IMR-90 (cell line): ENCODE data around the gene ZNF836. TPM values are rescaled to one million over a fixed set of nuclear protein-coding genes. Genes with fewer than 3 reads are reported as not detected.

Experiments
- ATAC-seq: fragments of 200-7000 bp; cut with Tn5 transposase; 2 replicates; pipeline ENCODE4 v1.9.1; 2020; ENCODE audit warnings: low read depth, mild to moderate bottlenecking, moderate library complexity
- BruUV-seq: library from RNA; stranded (reverse); fragments of 400-500 nt; replicated peaks from 2 replicates; lab custom pipeline; 2021; lab: Mats Ljungman, UMichigan
- CTCF ChIA-PET: fragments of 300-600 bp; formaldehyde crosslinking; extraction: SDS; loops from one replicate; lab custom pipeline; 2021; ENCODE audit warnings: antibody characterized with exemption; lab: Yijun Ruan, JAX
- POLR2A ChIA-PET: fragments of 300-600 bp; sonication (Branson Sonifier 250); formaldehyde crosslinking; loops from one replicate; lab custom pipeline; 2022; ENCODE audit warnings: antibody characterized with exemption; ENCODE audit not compliant: unreplicated experiment; lab: Charles Lee
- DNase-seq: peaks from one replicate; pipeline ENCODE4 v3.0.0; 2013
- H2AFZ ChIP-seq: replicated peaks from 2 replicates; pipeline ENCODE3; 2013; ENCODE audit warnings: low read length, mild to moderate bottlenecking; ENCODE audit not compliant: poor library complexity
- H2AK5ac ChIP-seq: 2 replicates; pipeline ENCODE4 v1.6.1; 2013; ENCODE audit warnings: low read depth, low read length, inconsistent platforms
- H2AK9ac ChIP-seq: replicated peaks from 2 replicates; pipeline ENCODE3; 2013; ENCODE audit warnings: mild to moderate bottlenecking, low read depth, low read length, moderate library complexity; ENCODE audit not compliant: poor library complexity
- H2BK120ac ChIP-seq: 2 replicates; pipeline ENCODE4 v1.6.1; 2013; ENCODE audit warnings: low read depth, low read length, inconsistent platforms
- H2BK15ac ChIP-seq: 3 replicates; pipeline ENCODE4 v1.6.1; 2013; ENCODE audit warnings: low read depth, low read length, inconsistent platforms
- H2BK20ac ChIP-seq: 2 replicates; pipeline ENCODE4 v1.6.1; 2013; ENCODE audit warnings: low read depth, mild to moderate bottlenecking, inconsistent platforms, low read length, moderate library complexity
- H2BK5ac ChIP-seq: 2 replicates; pipeline ENCODE4 v1.6.1; 2013; ENCODE audit warnings: mild to moderate bottlenecking, low read depth, low read length, inconsistent platforms; ENCODE audit not compliant: poor library complexity, severe bottlenecking
- H3K14ac ChIP-seq: replicated peaks from 2 replicates; pipeline ENCODE4 v1.6.1; 2013; ENCODE audit warnings: low read depth, low read length, inconsistent platforms
- H3K18ac ChIP-seq: 2 replicates; pipeline ENCODE4 v1.6.1; 2013; ENCODE audit warnings: low read depth, low read length, control low read depth
- H3K23ac ChIP-seq: 2 replicates; pipeline ENCODE4 v1.6.1; 2013; ENCODE audit warnings: low read depth, low read length, inconsistent platforms
- H3K27ac ChIP-seq: 2 replicates; pipeline ENCODE4 v1.5.1; 2013; ENCODE audit warnings: mild to moderate bottlenecking, control low read depth, low read length; ENCODE audit not compliant: insufficient read depth
- H3K27me3 ChIP-seq: 2 replicates; pipeline ENCODE4 v1.6.1; 2013; ENCODE audit warnings: low read length; ENCODE audit not compliant: control insufficient read depth, insufficient read depth
- H3K36me3 ChIP-seq: 2 replicates; pipeline ENCODE4 v1.6.1; 2013; ENCODE audit warnings: low read length, mixed read lengths; ENCODE audit not compliant: control insufficient read depth, insufficient read depth
- H3K4ac ChIP-seq: 2 replicates; pipeline ENCODE4 v1.6.1; 2013; ENCODE audit warnings: low read depth, low read length, inconsistent platforms
- H3K4me1 ChIP-seq: 2 replicates; pipeline ENCODE4 v1.6.1; 2013; ENCODE audit warnings: low read length, mixed read lengths; ENCODE audit not compliant: control insufficient read depth, insufficient read depth
- H3K4me2 ChIP-seq: 2 replicates; pipeline ENCODE4 v1.6.1; 2013; ENCODE audit warnings: low read depth, mild to moderate bottlenecking, control low read depth, low read length, moderate library complexity
- H3K4me3 ChIP-seq: 2 replicates; pipeline ENCODE4 v1.5.1; 2013; ENCODE audit warnings: low read depth, mild to moderate bottlenecking, control low read depth, low read length, moderate library complexity; ENCODE audit not compliant: insufficient read depth
- H3K56ac ChIP-seq: 2 replicates; pipeline ENCODE4 v1.6.1; 2013; ENCODE audit warnings: low read length, inconsistent platforms; ENCODE audit not compliant: insufficient read depth; ENCODE audit errors: extremely low read depth
- H3K79me1 ChIP-seq, 2 experiments: 2 replicates each; pipeline ENCODE4 v1.6.1; 2013; ENCODE audit warnings: low read length in 2 of 2, inconsistent platforms in 1 of 2, low read depth in 1 of 2
- H3K9ac ChIP-seq: 2 replicates; pipeline ENCODE4 v1.6.1; 2013; ENCODE audit warnings: low read depth, low read length, control low read depth
- H3K9me1 ChIP-seq: 2 replicates; pipeline ENCODE4 v1.6.1; 2013; ENCODE audit warnings: low read length, inconsistent platforms; ENCODE audit not compliant: insufficient read depth
- H3K9me3 ChIP-seq: 2 replicates; pipeline ENCODE4 v1.6.1; 2013; ENCODE audit warnings: low read length; ENCODE audit not compliant: control insufficient read depth, insufficient read depth
- H4K20me1 ChIP-seq: 2 replicates; pipeline ENCODE4 v1.6.1; 2013; ENCODE audit warnings: low read length, inconsistent platforms; ENCODE audit not compliant: insufficient read depth
- H4K5ac ChIP-seq: 2 replicates; pipeline ENCODE4 v1.6.1; 2013; ENCODE audit warnings: mild to moderate bottlenecking, low read depth, low read length, control low read depth
- H4K8ac ChIP-seq, 2 experiments: 2 replicates each; pipeline ENCODE4 v1.6.1; 2013; ENCODE audit warnings: low read depth in 2 of 2, low read length in 2 of 2, control low read depth in 1 of 2, inconsistent platforms in 1 of 2
- H4K91ac ChIP-seq: 2 replicates; pipeline ENCODE4 v1.6.1; 2013; ENCODE audit warnings: low read depth, low read length, inconsistent platforms; ENCODE audit not compliant: insufficient read depth
- BHLHE40 ChIP-seq: fragments of 150-350 bp; IDR thresholded peaks from 2 replicates; pipeline ENCODE4 v1.6.1; 2016; ENCODE audit warnings: mild to moderate bottlenecking, low read depth, low read length
- CHD1 ChIP-seq: IDR thresholded peaks from 2 replicates; pipeline ENCODE4 v1.6.1; 2012; ENCODE audit warnings: low read depth, low read length, improper control_type of control experiment
- MXI1 ChIP-seq: IDR thresholded peaks from 2 replicates; pipeline ENCODE4 v1.6.1; 2012; ENCODE audit warnings: low read depth, mild to moderate bottlenecking, low read length, moderate library complexity, borderline replicate concordance
- NFE2L2 ChIP-seq: fragments of 150-350 bp; IDR thresholded peaks from 2 replicates; pipeline ENCODE4 v1.6.1; 2016; ENCODE audit warnings: low read depth, mild to moderate bottlenecking, low read length
- POLR2A ChIP-seq: IDR thresholded peaks from 2 replicates; pipeline ENCODE4 v1.6.1; 2012; ENCODE audit warnings: mild to moderate bottlenecking, low read depth, low read length
- RFX5 ChIP-seq: IDR thresholded peaks from 2 replicates; pipeline ENCODE4 v1.8.0; 2012; ENCODE audit warnings: low read depth, mild to moderate bottlenecking, low read length, moderate library complexity
- USF2 ChIP-seq: fragments of 150-350 bp; IDR thresholded peaks from 2 replicates; pipeline ENCODE4 v1.6.1; 2017; ENCODE audit warnings: mild to moderate bottlenecking, antibody characterized with exemption, low read length, low read depth
- WGBS, 2 experiments: methylation state at CpG; one replicate each; pipeline versions ENCODE4 v1.1.5 to v1.1.7; 2013; ENCODE audit warnings: missing lambda C conversion rate in 2 of 2; ENCODE audit not compliant: insufficient read length in 1 of 2; ENCODE audit errors: extremely low coverage in 2 of 2; 5-methylcytosine and 5-hydroxymethylcytosine counted together
- dilution Hi-C: fragments of 300-500 bp; cut with HindIII; formaldehyde crosslinking; loops from one replicate; pipeline ENCODE4 v1.14.3; 2018; ENCODE audit warnings: low sequenced_read_pairs; ENCODE audit not compliant: unreplicated experiment
- in situ Hi-C: fragments of 300-500 bp; cut with MboI; formaldehyde crosslinking; loops from 3 replicates; pipeline ENCODE4 v1.14.3; 2019; ENCODE audit warnings: low sequenced_read_pairs, inconsistent platforms, mixed read lengths
- intact Hi-C: fragments of 100-400 bp; cut with micrococcal nuclease; formaldehyde crosslinking; loops from 2 replicates; pipeline ENCODE4 v1.10.0; 2022
- polyA plus RNA-seq, 3 experiments: library from polyadenylated mRNA; depleted of rRNA; stranded (reverse); fragments of >200 nt; gene quantifications; 2 replicates each; pipeline ENCODE4 v1.2.3, GENCODE V29; 2012; ENCODE audit warnings: low replicate concordance in 1 of 3
- total RNA-seq: library from RNA; depleted of rRNA; stranded (reverse); fragments of >200 nt; gene quantifications from 2 replicates; pipeline ENCODE4 v1.2.3, GENCODE V29; 2012

ZNF836 gene
- total and polyA plus RNA-seq, 2 of the 4 experiments (the other 2 are of a cell fraction), result 1.1 to 4.1 TPM

- no peak overlapping the region for H3K4me3 ChIP-seq
- H3K14ac ChIP-seq, result no peak overlapping the region
- CTCF ChIA-PET, result no interaction called here
- no peak overlapping the region for H4K91ac ChIP-seq
- WGBS, 2 experiments, result no CpG with 5 or more reads among the region's 3 CpGs
- dilution Hi-C loops, result no loop called here
- no peak overlapping the region for H3K9ac ChIP-seq
- H3K56ac ChIP-seq, result no peak overlapping the region
- DNase-seq (no peak), ATAC-seq (no peak)
- H3K4me1 ChIP-seq, result no peaks in the 10 kb centered on the region
- no peak overlapping the region for H3K27ac ChIP-seq
- H2AFZ ChIP-seq, result peak overlapping the region; percentile 14
- POLR2A ChIA-PET, result no interaction called here
- no peaks in the 10 kb centered on the region for H3K27me3 ChIP-seq
- no peak overlapping the region for H2BK20ac ChIP-seq
- peaks cover 14% of the 10 kb centered on the region for H4K20me1 ChIP-seq
- peaks cover 16% of the 10 kb centered on the region; the same call in 1 of the 2 replicates for H3K9me1 ChIP-seq
- H3K36me3 ChIP-seq, result peaks cover 90% of the 10 kb centered on the region
- no peak overlapping the region for H2AK9ac ChIP-seq
- H3K4me2 ChIP-seq, result no peak overlapping the region
- TF ChIP-seq USF2 (no peak), POLR2A (no peak), CHD1 (no peak), NFE2L2 (no peak), BHLHE40 (no peak), MXI1 (no peak), RFX5 (no peak)
- H3K4ac ChIP-seq, result no peak overlapping the region
- H2BK120ac ChIP-seq, result no peak overlapping the region
- H3K79me1 ChIP-seq, result peaks cover 33 to 62% of the 10 kb centered on the region in 2 experiments
- H4K8ac ChIP-seq, result no peak overlapping the region
- no TSS peak for BruUV-seq
- no peak overlapping the region for H3K23ac ChIP-seq
- H2AK5ac ChIP-seq, result no peak overlapping the region
- no peaks in the 10 kb centered on the region for H3K9me3 ChIP-seq
- H2BK5ac ChIP-seq, result no peak overlapping the region
- in situ Hi-C loops, result no loop called here
- H2BK15ac ChIP-seq, result no peak overlapping the region
- no peak overlapping the region for H4K5ac ChIP-seq
- intact Hi-C loops, result no loop called here
- no peak overlapping the region for H3K18ac ChIP-seq
Observed at GRCh38 chr19:52216401-52216800, 45.0 kb upstream of the ZNF836 start.
